ENCODE results near the gene HPN.

HPN gene

DNA sequence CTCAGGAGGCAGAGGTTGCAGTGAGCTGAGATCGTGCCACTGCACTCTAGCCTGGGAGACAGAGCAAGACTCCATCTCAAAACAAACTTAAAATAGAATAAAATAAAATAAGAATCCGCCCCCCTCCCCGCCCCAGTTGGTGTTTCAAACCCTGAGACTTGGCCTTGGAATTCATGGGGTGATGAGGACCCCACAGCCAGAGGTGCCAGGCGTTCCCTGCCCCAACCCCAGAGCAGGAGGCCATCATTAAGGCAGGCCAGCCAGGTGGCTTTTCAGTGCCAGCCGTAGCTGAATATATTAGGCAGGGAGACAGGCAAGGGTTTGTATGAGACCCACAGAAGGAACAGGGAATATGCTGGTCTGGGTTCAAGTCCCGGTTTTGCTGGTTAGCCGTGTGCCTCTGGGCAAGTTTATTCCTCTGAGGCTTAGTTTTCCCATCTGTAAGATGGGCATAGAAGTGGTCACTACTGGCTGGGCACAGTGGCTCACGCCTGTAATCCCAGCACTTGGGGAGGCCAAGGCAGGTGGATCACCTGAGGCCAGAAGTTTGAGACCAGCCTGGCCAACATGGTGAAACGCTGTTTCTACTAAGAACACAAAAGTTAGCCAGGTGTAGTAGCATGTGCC is 12.3 kb downstream of the HPN start:
- TF ChIP-seq EGR1 (IDR thresholded peaks at IDR 0.05) (no peak), CREB1 (IDR thresholded peaks at IDR 0.05; ENCODE audit: low read depth) (no peak), YY1 (IDR thresholded peaks at IDR 0.05; ENCODE audit: low read depth) (no peak), NFIC (IDR thresholded peaks at IDR 0.05) (no peak), TAF1 (IDR thresholded peaks at IDR 0.05; ENCODE audit: low read depth) (no peak), ZBTB7A (IDR thresholded peaks at IDR 0.05; ENCODE audit: low read depth) (no peak), RAD21 (IDR thresholded peaks at IDR 0.05; ENCODE audit: low read depth) (no peak), EP300 (IDR thresholded peaks at IDR 0.05; ENCODE audit: borderline replicate concordance) (no peak), TCF12 (IDR thresholded peaks at IDR 0.05; ENCODE audit: low read depth) (no peak), CEBPB (IDR thresholded peaks at IDR 0.05) (no peak), TEAD4 (IDR thresholded peaks at IDR 0.05) (no peak), FOXM1 (IDR thresholded peaks at IDR 0.05; ENCODE audit: borderline replicate concordance, low read depth) (no peak)
- TF ChIP-seq, protein P1, sequence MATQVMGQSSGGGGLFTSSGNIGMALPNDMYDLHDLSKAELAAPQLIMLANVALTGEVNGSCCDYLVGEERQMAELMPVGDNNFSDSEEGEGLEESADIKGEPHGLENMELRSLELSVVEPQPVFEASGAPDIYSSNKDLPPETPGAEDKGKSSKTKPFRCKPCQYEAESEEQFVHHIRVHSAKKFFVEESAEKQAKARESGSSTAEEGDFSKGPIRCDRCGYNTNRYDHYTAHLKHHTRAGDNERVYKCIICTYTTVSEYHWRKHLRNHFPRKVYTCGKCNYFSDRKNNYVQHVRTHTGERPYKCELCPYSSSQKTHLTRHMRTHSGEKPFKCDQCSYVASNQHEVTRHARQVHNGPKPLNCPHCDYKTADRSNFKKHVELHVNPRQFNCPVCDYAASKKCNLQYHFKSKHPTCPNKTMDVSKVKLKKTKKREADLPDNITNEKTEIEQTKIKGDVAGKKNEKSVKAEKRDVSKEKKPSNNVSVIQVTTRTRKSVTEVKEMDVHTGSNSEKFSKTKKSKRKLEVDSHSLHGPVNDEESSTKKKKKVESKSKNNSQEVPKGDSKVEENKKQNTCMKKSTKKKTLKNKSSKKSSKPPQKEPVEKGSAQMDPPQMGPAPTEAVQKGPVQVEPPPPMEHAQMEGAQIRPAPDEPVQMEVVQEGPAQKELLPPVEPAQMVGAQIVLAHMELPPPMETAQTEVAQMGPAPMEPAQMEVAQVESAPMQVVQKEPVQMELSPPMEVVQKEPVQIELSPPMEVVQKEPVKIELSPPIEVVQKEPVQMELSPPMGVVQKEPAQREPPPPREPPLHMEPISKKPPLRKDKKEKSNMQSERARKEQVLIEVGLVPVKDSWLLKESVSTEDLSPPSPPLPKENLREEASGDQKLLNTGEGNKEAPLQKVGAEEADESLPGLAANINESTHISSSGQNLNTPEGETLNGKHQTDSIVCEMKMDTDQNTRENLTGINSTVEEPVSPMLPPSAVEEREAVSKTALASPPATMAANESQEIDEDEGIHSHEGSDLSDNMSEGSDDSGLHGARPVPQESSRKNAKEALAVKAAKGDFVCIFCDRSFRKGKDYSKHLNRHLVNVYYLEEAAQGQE (IDR thresholded peaks at IDR 0.05; ENCODE audit: low read depth) = no peak
- TF ChIP-seq, protein P2, sequence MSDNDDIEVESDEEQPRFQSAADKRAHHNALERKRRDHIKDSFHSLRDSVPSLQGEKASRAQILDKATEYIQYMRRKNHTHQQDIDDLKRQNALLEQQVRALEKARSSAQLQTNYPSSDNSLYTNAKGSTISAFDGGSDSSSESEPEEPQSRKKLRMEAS (IDR thresholded peaks at IDR 0.05) = no peak
- TF ChIP-seq, protein P3, sequence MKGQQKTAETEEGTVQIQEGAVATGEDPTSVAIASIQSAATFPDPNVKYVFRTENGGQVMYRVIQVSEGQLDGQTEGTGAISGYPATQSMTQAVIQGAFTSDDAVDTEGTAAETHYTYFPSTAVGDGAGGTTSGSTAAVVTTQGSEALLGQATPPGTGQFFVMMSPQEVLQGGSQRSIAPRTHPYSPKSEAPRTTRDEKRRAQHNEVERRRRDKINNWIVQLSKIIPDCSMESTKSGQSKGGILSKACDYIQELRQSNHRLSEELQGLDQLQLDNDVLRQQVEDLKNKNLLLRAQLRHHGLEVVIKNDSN (IDR thresholded peaks at IDR 0.05) = no peak

DNA sequence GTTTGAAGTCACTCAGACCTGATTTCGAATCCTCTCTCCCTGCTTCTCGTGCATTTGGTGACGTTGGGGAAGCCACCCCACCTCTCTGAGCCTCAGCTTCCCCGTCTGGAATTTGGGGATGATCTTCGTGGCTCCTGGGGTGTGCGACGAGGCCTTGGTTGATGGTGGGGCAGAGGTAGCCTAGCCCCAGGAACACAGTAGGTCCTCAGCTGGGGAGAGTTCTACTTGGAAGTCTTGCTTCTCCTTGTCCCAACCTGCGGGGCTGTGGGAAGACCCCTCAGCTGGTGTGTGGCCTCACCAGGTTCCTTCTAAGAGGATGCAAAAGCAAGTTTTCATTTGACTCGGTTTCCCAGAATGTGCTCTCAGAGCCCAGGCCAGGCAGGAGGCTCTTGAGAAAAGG is 13.1 kb downstream of the HPN start:
- TF ChIP-seq, protein P1 (IDR thresholded peaks at IDR 0.05; ENCODE audit: low read depth) = no peak
- TF ChIP-seq TCF12 (IDR thresholded peaks at IDR 0.05; ENCODE audit: low read depth) (no peak), EGR1 (IDR thresholded peaks at IDR 0.05) (no peak), TAF1 (IDR thresholded peaks at IDR 0.05; ENCODE audit: low read depth) (no peak), CEBPB (IDR thresholded peaks at IDR 0.05) (no peak), TEAD4 (IDR thresholded peaks at IDR 0.05) (no peak)
- TF ChIP-seq, protein P3 (IDR thresholded peaks at IDR 0.05) = no peak

DNA sequence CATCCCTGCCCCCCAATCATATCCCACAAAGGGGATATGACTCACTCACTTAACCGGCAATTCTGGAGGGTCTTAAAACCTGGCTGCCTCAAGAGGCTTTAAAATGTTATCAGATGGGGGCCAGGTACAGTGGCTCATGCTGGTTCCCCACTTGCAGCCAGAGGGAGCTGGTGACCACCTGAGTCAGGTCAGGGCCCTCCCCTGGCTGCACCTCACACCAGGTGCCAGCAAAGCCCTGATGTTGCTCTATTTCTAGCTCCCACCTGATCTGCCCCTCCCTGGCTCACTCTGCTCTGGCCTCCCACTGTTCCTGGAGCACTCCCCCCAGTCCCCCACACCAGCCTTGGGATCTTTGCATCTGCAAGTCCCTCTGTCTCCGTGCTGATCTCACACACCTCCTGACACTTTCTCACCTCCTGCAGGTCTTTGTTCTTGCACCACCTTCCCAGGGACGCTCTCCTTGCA is 14.2 kb downstream of the HPN start:
- TF ChIP-seq EGR1 (IDR thresholded peaks at IDR 0.05) (no peak), RAD21 (IDR thresholded peaks at IDR 0.05; ENCODE audit: low read depth) (peak; percentile 56)

DNA sequence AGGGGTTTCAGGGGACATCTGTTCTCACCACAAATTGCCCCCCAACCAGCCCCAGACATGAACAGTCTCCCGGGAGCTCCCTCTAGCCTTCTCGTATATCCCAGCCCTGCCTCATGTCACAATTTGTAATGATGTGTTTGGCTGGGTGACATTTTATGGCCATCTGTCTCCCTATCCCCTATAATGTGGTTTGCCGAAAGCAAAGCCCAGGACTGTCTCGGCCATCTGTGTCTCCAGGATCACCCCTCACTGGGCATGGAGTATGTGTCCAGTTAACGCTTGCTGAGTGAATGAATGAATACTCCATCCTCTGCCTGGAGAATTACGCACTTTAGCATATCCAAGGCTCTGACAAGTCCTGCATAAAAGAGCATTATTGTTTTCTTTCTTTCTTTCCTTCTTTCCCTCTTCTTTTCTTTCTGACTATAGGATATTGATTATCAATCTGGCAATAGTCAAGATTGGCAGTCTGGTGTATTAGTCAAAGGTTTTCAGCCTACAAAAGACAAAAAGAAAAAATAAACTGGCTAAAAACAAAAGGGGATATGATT is 15.1 kb downstream of the HPN start:
- TF ChIP-seq, protein P1 (IDR thresholded peaks at IDR 0.05; ENCODE audit: low read depth) = no peak

DNA sequence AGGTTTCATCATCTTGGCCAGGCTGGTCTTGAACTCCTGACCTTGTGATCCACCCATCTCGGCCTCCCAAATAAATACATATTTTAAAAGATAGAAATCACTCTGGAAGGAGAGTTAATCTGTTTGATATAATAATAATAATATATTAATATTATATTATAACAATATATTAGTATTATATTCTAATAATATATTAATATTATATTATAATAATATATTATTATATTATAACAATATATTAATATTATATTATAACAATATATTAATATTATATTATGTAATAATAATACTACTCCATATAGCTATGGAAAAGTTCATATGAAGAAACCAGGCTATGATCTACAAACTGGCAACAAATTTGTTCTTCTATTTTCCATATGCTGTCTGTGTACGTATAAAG is 16.8 kb downstream of the HPN start:
- no peak for TF ChIP-seq TAF1 (IDR thresholded peaks at IDR 0.05; ENCODE audit: low read depth)
- no peak for TF ChIP-seq EP300 (IDR thresholded peaks at IDR 0.05; ENCODE audit: borderline replicate concordance)
- no peak for TF ChIP-seq NFIC (IDR thresholded peaks at IDR 0.05)
- no peak for TF ChIP-seq FOXM1 (IDR thresholded peaks at IDR 0.05; ENCODE audit: borderline replicate concordance, low read depth)
- no peak for TF ChIP-seq RAD21 (IDR thresholded peaks at IDR 0.05; ENCODE audit: low read depth)
- TF ChIP-seq, protein P3 (IDR thresholded peaks at IDR 0.05) = no peak
- no peak for TF ChIP-seq TEAD4 (IDR thresholded peaks at IDR 0.05)
- TF ChIP-seq, protein P2 (IDR thresholded peaks at IDR 0.05) = no peak
- no peak for TF ChIP-seq YY1 (IDR thresholded peaks at IDR 0.05; ENCODE audit: low read depth)
- no peak for TF ChIP-seq CREB1 (IDR thresholded peaks at IDR 0.05; ENCODE audit: low read depth)
- TF ChIP-seq ZBTB7A (IDR thresholded peaks at IDR 0.05; ENCODE audit: low read depth) = no peak
- no peak for TF ChIP-seq TCF12 (IDR thresholded peaks at IDR 0.05; ENCODE audit: low read depth)
- no peak for TF ChIP-seq EGR1 (IDR thresholded peaks at IDR 0.05)
- no peak for TF ChIP-seq CEBPB (IDR thresholded peaks at IDR 0.05)

Measured in Ishikawa (cell line).